SK-N-MC (cell line): ENCODE measurements around the gene SMIM29.

ENCODE experiments used
- EZH2 ChIP-seq: fragments of 200-600 bp; sonication (generic); IDR thresholded peaks from one replicate; pipeline ENCODE4 v1.6.1; 2017; ENCODE audit warnings: antibody characterized with exemption
- FOXP2 ChIP-seq: optimal IDR thresholded peaks from 2 replicates; pipeline ENCODE3; 2011; ENCODE audit warnings: mild to moderate bottlenecking, moderate library complexity; ENCODE audit not compliant: insufficient read depth; ENCODE audit errors: extremely low read length, control extremely low read depth
- POLR2AphosphoS5 ChIP-seq: IDR thresholded peaks from 2 replicates; pipeline ENCODE4 v1.6.1; 2012; ENCODE audit warnings: mild to moderate bottlenecking, low read depth, low read length, borderline replicate concordance

- TF ChIP-seq POLR2AphosphoS5 (no peak), EZH2 (no peak), FOXP2 (no peak)
Observed at GRCh38 chr6:34218691-34219090, 30.1 kb downstream of the SMIM29 start.
